ENCODE results near the gene ADAMTS15.

Gene ADAMTS15

GRCh38 chr11:130448416-130449309, at the start of gene ADAMTS15:
Gene ADAMTS15, plus strand, starts transcription at chr11:130448645. Its CDS starts 329 bp downstream, at chr11:130448974.
- Histone ChIP-seq H3K4me3 (ENCODE audit: low read depth in 1 of 2, low read length in 1 of 2) (no peak within 1 kb of the TSS), H3K9me3 (no peaks in the 10 kb centered on the region), H3K27ac (no peak within 1 kb of the TSS), H3K27me3 (peaks cover 96% of the 10 kb centered on the region), H3K36me3 (no peaks in the 10 kb centered on the region), H3K4me1 (ENCODE audit: control insufficient read depth in 1 of 2, insufficient read depth in 1 of 2, low read depth in 1 of 2, low read length in 1 of 2) (peaks cover 0 to 7% of the 10 kb centered on the region in 2 experiments)
- TF ChIP-seq CTCF (IDR thresholded peaks at IDR 0.05), result no peak

- no peak overlapping the region for H3K4me3 ChIP-seq (ENCODE audit: low read depth in 1 of 2, low read length in 1 of 2)
- H3K27me3 ChIP-seq, result peaks cover 82% of the 10 kb centered on the region
- no peak overlapping the region for H3K27ac ChIP-seq
- H3K9me3 ChIP-seq, result no peaks in the 10 kb centered on the region
- TF ChIP-seq CTCF (IDR thresholded peaks at IDR 0.05), result no peak
- no peaks in the 10 kb centered on the region for H3K36me3 ChIP-seq
- no peaks in the 10 kb centered on the region for H3K4me1 ChIP-seq (ENCODE audit: control insufficient read depth in 1 of 2, insufficient read depth in 1 of 2, low read depth in 1 of 2, low read length in 1 of 2)
These were observed 49.2 kb upstream of the ADAMTS15 start for GRCh38 chr11:130399196-130399595.

GRCh38 chr11:130400781-130401483, 47.5 kb upstream of the ADAMTS15 start:
- no peaks in the 10 kb centered on the region for H3K9me3 ChIP-seq
- no peak overlapping the region for H3K27ac ChIP-seq

GRCh38 chr11:130402570-130402969, 45.9 kb upstream of the ADAMTS15 start:
- peaks cover 60% of the 10 kb centered on the region for H3K27me3 ChIP-seq
- no peaks in the 10 kb centered on the region for H3K4me1 ChIP-seq (ENCODE audit: control insufficient read depth in 1 of 2, insufficient read depth in 1 of 2, low read depth in 1 of 2, low read length in 1 of 2)
- H3K9me3 ChIP-seq, result no peaks in the 10 kb centered on the region
- no peak overlapping the region for H3K27ac ChIP-seq
- no peaks in the 10 kb centered on the region for H3K36me3 ChIP-seq
- H3K4me3 ChIP-seq (ENCODE audit: low read depth in 1 of 2, low read length in 1 of 2), result no peak overlapping the region
- no peak for TF ChIP-seq CTCF (IDR thresholded peaks at IDR 0.05)

More at GRCh38 chr11:130400781-130401483, 47.5 kb upstream of the ADAMTS15 start:
- TF ChIP-seq CTCF (IDR thresholded peaks at IDR 0.05), result no peak
- Histone ChIP-seq H3K4me3 (ENCODE audit: low read depth in 1 of 2, low read length in 1 of 2) (no peak overlapping the region), H3K36me3 (no peaks in the 10 kb centered on the region), H3K4me1 (ENCODE audit: control insufficient read depth in 1 of 2, insufficient read depth in 1 of 2, low read depth in 1 of 2, low read length in 1 of 2) (no peaks in the 10 kb centered on the region), H3K27me3 (peaks cover 66% of the 10 kb centered on the region)

GRCh38 chr11:130403271-130403804, 45.1 kb upstream of the ADAMTS15 start:
- Histone ChIP-seq H3K27me3 (peaks cover 56% of the 10 kb centered on the region), H3K4me1 (ENCODE audit: control insufficient read depth in 1 of 2, insufficient read depth in 1 of 2, low read depth in 1 of 2, low read length in 1 of 2) (no peaks in the 10 kb centered on the region), H3K4me3 (ENCODE audit: low read depth in 1 of 2, low read length in 1 of 2) (no peak overlapping the region), H3K9me3 (no peaks in the 10 kb centered on the region), H3K27ac (no peak overlapping the region), H3K36me3 (no peaks in the 10 kb centered on the region)
- TF ChIP-seq CTCF (IDR thresholded peaks at IDR 0.05), result no peak

All from neutrophil (primary cell).